Activated naive CD4-positive, alpha-beta T cell treated with anti-CD3 and anti-CD28 coated beads, Interleukin-2, amount 50 U/mL, for 16 hours (primary cell): ENCODE measurements around the gene PPFIA4.

Source experiments
- DNase-seq: peaks from one replicate; pipeline ENCODE4 v3.0.0-alpha.2; 2020

PPFIA4 gene

DNA sequence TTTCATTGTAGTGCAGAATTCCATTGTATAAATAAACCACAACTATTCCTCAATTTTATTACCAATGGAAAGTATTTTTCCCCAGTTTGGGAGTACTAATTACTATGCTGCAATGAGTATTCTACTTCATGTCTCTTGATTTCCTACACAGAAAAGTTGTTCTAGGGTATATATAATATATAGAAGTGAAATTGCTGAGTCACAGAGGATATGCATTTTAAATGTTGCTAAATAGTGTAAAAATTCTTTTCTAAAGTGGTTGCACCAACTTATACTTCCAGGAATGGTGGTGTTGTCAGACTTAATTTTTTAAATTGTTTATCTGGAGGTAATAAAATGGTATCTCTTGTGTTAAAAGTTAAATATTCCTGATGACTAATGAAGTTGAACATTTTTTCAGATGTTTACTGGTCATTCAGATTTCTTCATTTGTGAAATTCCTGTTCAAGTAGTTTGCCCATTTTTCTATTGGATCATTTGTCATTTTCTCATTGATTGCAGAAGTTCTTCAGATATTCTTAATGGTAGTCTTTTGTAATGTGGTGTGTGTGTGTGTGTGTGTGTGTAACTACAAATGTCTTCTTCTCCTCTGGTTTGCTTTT lies 78.6 kb downstream of the PPFIA4 start:
- DNase-seq, result no peak

- DNase-seq, result no peak
Observed at GRCh38 chr1:203112475-203112874, 86.2 kb downstream of the PPFIA4 start.

DNA sequence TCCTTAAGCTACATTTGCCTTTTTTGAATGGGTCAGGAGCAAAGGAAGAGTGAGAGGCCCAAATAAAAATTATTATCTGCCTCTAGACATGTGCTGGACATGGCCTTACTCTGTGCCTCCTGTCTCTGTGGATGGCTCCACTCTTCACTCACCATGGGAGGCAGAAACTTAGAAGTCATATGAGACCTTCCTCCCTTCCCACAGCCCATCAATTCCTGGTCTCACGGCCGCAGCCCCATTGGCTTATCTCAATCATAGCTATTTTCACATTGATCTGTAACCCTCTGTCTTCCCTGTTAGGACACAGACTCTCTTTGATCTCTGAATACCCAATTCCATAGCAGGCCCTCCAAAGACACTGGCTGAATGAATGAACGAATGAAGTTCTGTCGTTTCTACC lies 87.0 kb downstream of the PPFIA4 start:
- no peak for DNase-seq

DNA sequence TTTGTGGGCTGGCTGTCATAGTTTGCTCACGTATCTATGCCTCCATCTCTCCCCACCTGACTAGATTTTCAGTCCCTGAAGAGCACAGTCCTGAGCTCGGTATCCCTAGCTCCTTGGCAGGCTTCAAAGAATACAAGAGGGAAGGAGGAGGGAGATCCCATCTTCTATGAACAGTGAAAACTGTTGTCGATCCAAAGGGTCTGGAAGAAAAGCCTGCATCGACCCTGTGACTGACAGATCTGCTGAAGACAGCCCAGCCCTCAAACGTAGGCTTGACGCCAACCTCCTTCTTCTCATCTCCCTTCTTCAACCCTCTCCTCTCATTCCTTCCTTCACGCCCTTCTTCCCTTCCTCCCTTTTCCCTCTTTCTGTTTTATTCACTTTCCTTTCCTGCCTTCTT lies 87.9 kb downstream of the PPFIA4 start:
- no peak for DNase-seq

- no peak for DNase-seq
Observed at GRCh38 chr1:203116091-203116820, 90.0 kb downstream of the PPFIA4 start.

DNA sequence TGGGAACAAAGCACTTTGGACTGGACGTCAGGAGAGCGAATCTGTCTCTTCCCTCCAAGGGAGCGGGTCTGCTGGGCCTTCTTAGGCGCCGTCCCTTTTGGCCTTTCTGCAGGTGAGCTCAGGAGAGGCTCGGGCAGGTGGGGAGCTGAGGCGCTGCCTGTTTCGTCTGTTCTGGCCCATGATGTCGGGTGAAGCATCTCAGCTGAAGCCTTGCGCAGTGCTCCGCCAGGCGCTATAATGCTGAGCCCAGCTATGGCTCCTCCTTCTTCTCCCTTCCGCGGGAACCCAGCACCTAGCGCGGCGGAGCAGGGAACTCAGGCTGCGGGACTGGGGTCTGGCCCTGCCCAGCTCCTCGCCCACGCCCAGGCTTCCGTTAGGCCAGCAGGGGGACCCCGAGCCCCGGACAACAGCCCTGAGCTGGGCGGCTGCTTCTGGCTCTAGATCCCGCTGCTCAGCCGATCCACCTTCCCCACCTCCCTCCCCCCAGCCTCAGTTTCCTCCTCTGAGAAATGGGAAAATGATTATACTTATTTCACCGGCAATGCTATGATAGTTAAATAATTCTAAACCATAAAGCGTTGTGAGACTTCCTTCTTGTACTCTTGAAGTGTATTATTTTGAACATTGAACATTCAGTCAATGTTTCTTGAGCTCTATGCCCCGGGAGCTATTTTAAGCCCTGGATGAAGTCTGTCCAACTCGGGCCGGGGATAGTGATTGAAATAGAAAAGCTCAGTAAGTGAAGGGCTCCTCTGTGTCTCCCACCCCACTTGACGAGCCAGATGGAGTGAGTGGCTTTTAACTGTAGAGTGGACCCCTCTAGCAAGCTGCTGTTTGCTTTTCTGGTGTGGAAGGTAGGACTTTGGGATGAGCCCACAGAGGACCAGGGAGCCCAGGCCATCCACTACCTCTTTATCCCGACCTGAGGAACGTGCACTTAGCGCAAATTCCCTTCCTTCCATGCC lies 91.6 kb downstream of the PPFIA4 start:
- no peak for DNase-seq

GRCh38 chr1:203120325-203121153 lies 94.2 kb downstream of the PPFIA4 start:
- DNase-seq, result no peak

- DNase-seq, result no peak
Observed at GRCh38 chr1:203121186-203122015, 95.1 kb downstream of the PPFIA4 start.

GRCh38 chr1:203122159-203122558 lies 95.9 kb downstream of the PPFIA4 start:
- no peak for DNase-seq

DNA sequence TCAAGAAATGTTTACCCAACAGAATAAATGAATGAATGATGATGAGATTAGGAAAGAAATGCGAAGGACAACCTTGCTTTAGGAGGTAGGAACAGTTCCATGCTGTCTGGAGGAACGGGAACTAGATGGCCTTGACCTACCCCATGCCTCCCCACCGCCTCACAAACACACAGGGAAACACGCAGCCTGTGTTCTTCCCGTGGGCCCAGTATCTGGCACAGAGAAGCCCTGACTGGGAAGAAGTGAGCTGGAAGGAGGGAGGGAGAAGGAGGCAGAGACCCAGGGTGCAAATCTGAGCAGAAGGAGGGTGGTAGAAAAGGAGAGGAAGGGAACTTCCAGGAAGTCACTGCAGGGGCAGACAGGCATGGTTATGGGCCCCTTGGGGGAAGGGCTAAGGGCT lies 97.7 kb downstream of the PPFIA4 start:
- no peak for DNase-seq

- no peak for DNase-seq
Observed at GRCh38 chr1:203124546-203125317, 98.4 kb downstream of the PPFIA4 start.

- DNase-seq, result no peak
Observed at GRCh38 chr1:203126151-203126865, 100.0 kb downstream of the PPFIA4 start.

GRCh38 chr1:203126866-203127665 lies 100.8 kb downstream of the PPFIA4 start:
- DNase-seq, result no peak

- DNase-seq, result no peak
Observed at GRCh38 chr1:203127666-203128430, 101.6 kb downstream of the PPFIA4 start, which contains the start of gene ADORA1. ADORA1 (plus strand) TSS chr1:203127726; CDS start chr1:203128842, 1,116 bp downstream.

DNA sequence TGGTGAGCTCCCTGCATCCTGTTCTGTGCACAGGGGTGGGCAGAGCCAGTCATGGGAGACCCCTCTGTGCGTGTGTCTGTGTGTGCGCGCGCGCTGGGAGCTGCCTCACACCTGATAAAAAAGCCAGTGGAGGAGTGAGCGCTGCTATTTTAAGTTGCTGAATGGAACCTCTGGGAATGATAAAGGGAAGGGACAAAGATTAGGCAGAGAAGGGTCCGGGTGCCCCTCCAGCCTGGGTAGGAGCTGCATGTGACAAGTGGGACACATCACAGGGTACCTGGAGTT lies 102.1 kb downstream of the PPFIA4 start:
- no peak for DNase-seq
